CD14-positive monocyte (primary cell): ENCODE measurements around the gene COQ4. TPM values are rescaled to one million over a fixed set of nuclear protein-coding genes. Genes with fewer than 3 reads are reported as not detected.

Experiments
- DNase-seq, 3 donors: peaks; one replicate each; pipeline ENCODE4 v3.0.0-alpha.2; 2011 to 2022
- H2AFZ ChIP-seq: 2 replicates; pipeline ENCODE4 v1.6.0; 2012; ENCODE audit warnings: mild to moderate bottlenecking, low read depth, low read length, inconsistent platforms; ENCODE audit not compliant: insufficient read depth, poor library complexity, severe bottlenecking
- H3K27ac ChIP-seq, 2 donors: 1 replicate in 1 of 2; 2 replicates in 1 of 2; pipeline ENCODE4 v1.5.1; 2012 to 2013; ENCODE audit warnings: low read length in 2 of 2, control low read depth in 1 of 2, inconsistent platforms in 1 of 2, low read depth in 1 of 2, mild to moderate bottlenecking in 1 of 2
- H3K27me3 ChIP-seq, 2 donors: one replicate each; pipeline versions ENCODE4 v1.6.0 to v1.6.1; 2011 to 2013; ENCODE audit warnings: low read length in 2 of 2; ENCODE audit not compliant: control insufficient read depth in 2 of 2, insufficient read depth in 2 of 2
- H3K36me3 ChIP-seq, 2 donors: replicated peaks in 1 of 2; 1 replicate in 1 of 2; 2 replicates in 1 of 2; pipeline versions ENCODE4 v1.5.1 to v1.6.1; 2012 to 2013; ENCODE audit warnings: low read length in 2 of 2, control low read depth in 1 of 2, inconsistent platforms in 1 of 2, mild to moderate bottlenecking in 1 of 2; ENCODE audit not compliant: insufficient read depth in 2 of 2, control insufficient read depth in 1 of 2
- H3K4me1 ChIP-seq, 2 donors: 1 replicate in 1 of 2; 2 replicates in 1 of 2; pipeline versions ENCODE4 v1.5.1 to v1.6.1; 2012 to 2013; ENCODE audit warnings: low read length in 2 of 2, control low read depth in 1 of 2, inconsistent platforms in 1 of 2, mild to moderate bottlenecking in 1 of 2, moderate library complexity in 1 of 2; ENCODE audit not compliant: insufficient read depth in 2 of 2, control insufficient read depth in 1 of 2
- H3K4me2 ChIP-seq: replicated peaks from 2 replicates; pipeline ENCODE3; 2012; ENCODE audit warnings: low read length, moderate library complexity, mild to moderate bottlenecking; ENCODE audit not compliant: poor library complexity, severe bottlenecking; ENCODE audit errors: extremely low read depth
- H3K4me3 ChIP-seq, 3 experiments: fragments of 200-600 bp in 1 of 3; sonication (generic) in 1 of 3; replicated peaks in 1 of 3; 1 replicate in 2 of 3; 2 replicates in 1 of 3; pipeline ENCODE4 v1.5.1; 2011 to 2013; ENCODE audit warnings: low read length in 3 of 3, mild to moderate bottlenecking in 3 of 3, control low read depth in 2 of 3, low read depth in 2 of 3, inconsistent platforms in 1 of 3, moderate library complexity in 1 of 3
- H3K79me2 ChIP-seq: 2 replicates; pipeline ENCODE4 v1.6.0; 2012; ENCODE audit warnings: mild to moderate bottlenecking, control low read depth, inconsistent platforms, low read length, moderate library complexity; ENCODE audit not compliant: insufficient read depth
- H3K9ac ChIP-seq: 2 replicates; pipeline ENCODE4 v1.6.0; 2017; ENCODE audit warnings: low read length, mild to moderate bottlenecking; ENCODE audit not compliant: insufficient read depth, poor library complexity, severe bottlenecking
- H3K9me3 ChIP-seq, 2 donors: replicated peaks in 1 of 2; 1 replicate in 1 of 2; 2 replicates in 1 of 2; pipeline versions ENCODE4 v1.5.1 to v1.6.1; 2012 to 2013; ENCODE audit warnings: low read length in 2 of 2, control low read depth in 1 of 2; ENCODE audit not compliant: control insufficient read depth in 1 of 2, insufficient read depth in 1 of 2
- H4K20me1 ChIP-seq: 2 replicates; pipeline ENCODE4 v1.6.0; 2012; ENCODE audit warnings: mild to moderate bottlenecking, low read length, control low read depth, moderate library complexity; ENCODE audit not compliant: insufficient read depth
- H3K27ac Mint-ChIP-seq, 7 donors: one replicate each; pipeline ENCODE4 v1.8.0; 2020; ENCODE audit warnings: mild to moderate bottlenecking in 7 of 7, mixed read lengths in 7 of 7, moderate library complexity in 6 of 7, inconsistent platforms in 2 of 7
- H3K27me3 Mint-ChIP-seq, 3 donors: one replicate each; pipeline ENCODE4 v1.8.0; 2021 to 2022; ENCODE audit warnings: low read depth in 3 of 3, mild to moderate bottlenecking in 3 of 3, mixed read lengths in 3 of 3, moderate library complexity in 3 of 3, inconsistent platforms in 1 of 3
- H3K36me3 Mint-ChIP-seq, 2 donors: one replicate each; pipeline ENCODE4 v1.8.0; 2020; ENCODE audit warnings: mixed read lengths in 2 of 2, inconsistent platforms in 1 of 2, mild to moderate bottlenecking in 1 of 2
- H3K4me1 Mint-ChIP-seq: one replicate; pipeline ENCODE4 v1.8.0; 2020; ENCODE audit warnings: mild to moderate bottlenecking, mixed read lengths
- H3K4me3 Mint-ChIP-seq, 2 donors: one replicate each; pipeline ENCODE4 v1.8.0; 2020; ENCODE audit warnings: mild to moderate bottlenecking in 2 of 2, mixed read lengths in 2 of 2, moderate library complexity in 1 of 2
- H3K9me3 Mint-ChIP-seq, 7 donors: one replicate each; pipeline ENCODE4 v1.8.0; 2020 to 2022; ENCODE audit warnings: mixed read lengths in 7 of 7, mild to moderate bottlenecking in 6 of 7, moderate library complexity in 6 of 7, inconsistent platforms in 2 of 7
- WGBS: methylation state at CpG from one replicate; pipeline ENCODE4 v1.1.5; 2013; ENCODE audit warnings: missing lambda C conversion rate; ENCODE audit not compliant: insufficient coverage; 5-methylcytosine and 5-hydroxymethylcytosine counted together
- intact Hi-C, 2 donors: fragments of 100-400 bp; cut with micrococcal nuclease; formaldehyde crosslinking; loops; one replicate each; pipeline versions ENCODE4 v1.15.0 to v1.15.1; 2023
- polyA plus RNA-seq, 3 donors: library from polyadenylated mRNA; depleted of rRNA in 1 of 3; unstranded in 2 of 3; stranded (reverse) in 1 of 3; fragments of 300-500 nt in 2 of 3; fragments of >200 nt in 1 of 3; fragmentation: Illumina TruSeq in 2 of 3; gene quantifications; 1 replicate in 2 of 3; 2 replicates in 1 of 3; pipeline ENCODE4 v1.2.3, GENCODE V29; 2012 to 2021
- TF ChIP-seq, protein P1 (sequence below): fragments of 200-600 bp; IDR thresholded peaks from one replicate; pipeline ENCODE4 v1.8.0; 2022; ENCODE audit warnings: antibody characterized with exemption, mild to moderate bottlenecking

The COQ4 gene
- polyA plus RNA-seq, 3 donors = 19.9 to 32.6 (median 20.4) TPM

DNA sequence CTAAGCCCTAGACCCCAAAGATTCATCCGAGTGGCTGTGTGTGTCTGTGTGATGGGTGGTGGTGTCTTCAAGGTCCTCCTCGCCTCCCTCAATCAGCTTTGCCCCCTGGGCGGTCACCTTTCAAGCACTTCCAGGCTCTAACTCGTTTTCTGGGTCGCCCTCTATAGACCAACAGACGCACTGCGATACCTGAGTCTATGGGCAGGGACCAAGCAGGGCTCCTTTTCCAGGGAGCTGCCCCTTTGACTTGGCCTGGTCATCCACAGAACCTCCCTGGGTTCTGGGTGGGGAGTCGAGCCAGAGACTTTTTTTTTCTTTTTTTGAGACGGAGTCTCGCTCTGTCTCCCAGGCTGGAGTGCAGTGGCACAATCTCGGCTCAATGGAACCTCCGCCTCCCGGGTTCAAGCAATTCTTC, 18.8 kb downstream of the COQ4 start:
- intact Hi-C loops = loop anchor here in 1 of 2 donors (2.0 kb wide), 1 partner anchor 19 kb away; the partner anchor contains the start of genes COQ4 and TRUB2
- 31% methylated on average over 9 of the region's 13 CpGs for WGBS
- peaks cover 10 to 36% of the 10 kb centered on the region in 2 donors for H3K36me3 ChIP-seq
- H3K4me2 ChIP-seq = peak overlapping the region; percentile 95
- H3K9me3 ChIP-seq = no peaks in the 10 kb centered on the region
- no peaks in the 10 kb centered on the region for H3K27me3 ChIP-seq
- peak overlapping the region; percentile 69 for H3K9ac ChIP-seq
- H4K20me1 ChIP-seq = no peaks in the 10 kb centered on the region
- H3K4me3 Mint-ChIP-seq = peak overlapping the region; percentile 84 to 95
- H3K79me2 ChIP-seq = no peaks in the 10 kb centered on the region
- H3K36me3 Mint-ChIP-seq = peaks cover 29 to 39% of the 10 kb centered on the region in 2 donors
- H3K9me3 Mint-ChIP-seq = no peaks in the 10 kb centered on the region
- peak overlapping the region; percentile 94 for H2AFZ ChIP-seq
- peaks cover 12 to 15% of the 10 kb centered on the region in 2 donors for H3K4me1 ChIP-seq
- TF ChIP-seq, protein P1, sequence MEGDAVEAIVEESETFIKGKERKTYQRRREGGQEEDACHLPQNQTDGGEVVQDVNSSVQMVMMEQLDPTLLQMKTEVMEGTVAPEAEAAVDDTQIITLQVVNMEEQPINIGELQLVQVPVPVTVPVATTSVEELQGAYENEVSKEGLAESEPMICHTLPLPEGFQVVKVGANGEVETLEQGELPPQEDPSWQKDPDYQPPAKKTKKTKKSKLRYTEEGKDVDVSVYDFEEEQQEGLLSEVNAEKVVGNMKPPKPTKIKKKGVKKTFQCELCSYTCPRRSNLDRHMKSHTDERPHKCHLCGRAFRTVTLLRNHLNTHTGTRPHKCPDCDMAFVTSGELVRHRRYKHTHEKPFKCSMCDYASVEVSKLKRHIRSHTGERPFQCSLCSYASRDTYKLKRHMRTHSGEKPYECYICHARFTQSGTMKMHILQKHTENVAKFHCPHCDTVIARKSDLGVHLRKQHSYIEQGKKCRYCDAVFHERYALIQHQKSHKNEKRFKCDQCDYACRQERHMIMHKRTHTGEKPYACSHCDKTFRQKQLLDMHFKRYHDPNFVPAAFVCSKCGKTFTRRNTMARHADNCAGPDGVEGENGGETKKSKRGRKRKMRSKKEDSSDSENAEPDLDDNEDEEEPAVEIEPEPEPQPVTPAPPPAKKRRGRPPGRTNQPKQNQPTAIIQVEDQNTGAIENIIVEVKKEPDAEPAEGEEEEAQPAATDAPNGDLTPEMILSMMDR = peak; percentile 75
- peak overlapping the region; percentile 65 to 90 (median 81) for H3K4me3 ChIP-seq
- peaks cover 0 to 3% (median 0%) of the 10 kb centered on the region in 3 donors for H3K27me3 Mint-ChIP-seq
- peak; percentile 25 to 48 (median 47) for DNase-seq
- H3K27ac Mint-ChIP-seq = peak overlapping the region in 5 of 7 donors; percentile 63 to 87 (median 80)
- no peak overlapping the region for H3K27ac ChIP-seq
- H3K4me1 Mint-ChIP-seq = peaks cover 13% of the 10 kb centered on the region

DNA sequence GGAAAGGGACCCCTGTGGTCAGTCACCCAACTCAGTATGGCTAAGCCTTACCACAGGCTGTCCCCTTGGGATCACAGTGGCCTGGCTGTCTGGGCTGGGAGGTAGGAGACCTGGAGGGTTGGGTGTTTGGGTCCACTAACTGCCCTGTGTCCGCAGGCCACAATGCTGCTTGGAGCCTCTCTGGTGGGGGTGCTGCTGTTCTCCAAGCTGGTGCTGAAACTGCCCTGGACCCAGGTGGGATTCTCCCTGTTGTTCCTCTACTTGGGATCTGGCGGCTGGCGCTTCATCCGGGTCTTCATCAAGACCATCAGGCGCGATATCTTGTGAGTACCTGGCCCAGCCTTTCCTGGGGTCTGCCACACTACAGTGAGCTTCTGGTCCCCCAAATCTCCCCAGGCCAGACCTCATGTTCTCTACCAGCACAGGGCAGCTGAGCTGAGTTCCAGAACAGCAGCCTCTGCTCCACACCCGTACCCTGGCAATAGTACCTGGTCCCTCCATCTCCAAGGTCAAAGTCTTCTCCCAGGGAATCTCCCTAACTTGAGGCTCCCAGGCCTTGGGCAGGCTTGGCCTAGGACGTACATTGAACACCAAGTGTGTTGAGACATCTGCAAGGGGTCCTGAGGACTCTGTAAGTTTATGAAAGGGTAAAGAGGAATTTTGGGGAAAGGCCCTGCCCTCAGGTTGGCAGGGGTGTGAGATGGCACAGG, 20.5 kb downstream of the COQ4 start:
- no peak overlapping the region for H3K9ac ChIP-seq

More for the DNA sequence above, 20.5 kb downstream of the COQ4 start:
- 100% methylated on average over 8 of the region's 8 CpGs for WGBS
- DNase-seq = no peak
- intact Hi-C loops = no loop called here
- H3K36me3 Mint-ChIP-seq = peaks cover 38 to 56% of the 10 kb centered on the region in 2 donors
- peaks cover 0 to 3% (median 0%) of the 10 kb centered on the region in 3 donors for H3K27me3 Mint-ChIP-seq
- no peaks in the 10 kb centered on the region for H3K79me2 ChIP-seq
- H2AFZ ChIP-seq = no peak overlapping the region
- H3K9me3 ChIP-seq = no peaks in the 10 kb centered on the region
- no peak overlapping the region for H3K4me3 Mint-ChIP-seq
- peak overlapping the region in 1 of 7 donors; percentile 51 for H3K27ac Mint-ChIP-seq
- TF ChIP-seq, protein P1 = no peak
- H3K27me3 ChIP-seq = no peaks in the 10 kb centered on the region
- H3K9me3 Mint-ChIP-seq = no peaks in the 10 kb centered on the region
- peaks cover 17 to 53% of the 10 kb centered on the region in 2 donors for H3K36me3 ChIP-seq
- H3K4me1 Mint-ChIP-seq = peaks cover 13% of the 10 kb centered on the region
- H3K4me3 ChIP-seq = no peak overlapping the region
- no peak overlapping the region for H3K27ac ChIP-seq
- H3K4me1 ChIP-seq = peaks cover 12 to 15% of the 10 kb centered on the region in 2 donors
- H4K20me1 ChIP-seq = no peaks in the 10 kb centered on the region
- H3K4me2 ChIP-seq = no peak overlapping the region
